Peyer's patch (tissue), 4 donors: ENCODE results near the gene GIMAP2.

Experiments used
- CTCF ChIP-seq, 6 experiments: fragments of 450-650 bp in 4 of 6; fragments of 200-600 bp in 2 of 6; sonication (generic) in 1 of 6; IDR thresholded peaks; one replicate each; pipeline ENCODE4 v1.5.1; 2017 to 2019; ENCODE audit warnings: antibody characterized with exemption in 6 of 6, mild to moderate bottlenecking in 3 of 6, moderate library complexity in 1 of 6
- POLR2A ChIP-seq, 2 donors: fragments of 450-650 bp; IDR thresholded peaks; one replicate each; pipeline ENCODE4 v1.5.1; 2017; ENCODE audit warnings: antibody characterized with exemption in 2 of 2, mild to moderate bottlenecking in 2 of 2, moderate library complexity in 2 of 2

GRCh38 chr7:150645259-150646020 lies 40.1 kb upstream of the GIMAP2 start:
- TF ChIP-seq POLR2A (IDR thresholded peaks at IDR 0.05), result no peak
- TF ChIP-seq CTCF (IDR thresholded peaks at IDR 0.05), result no peak
